DND-41 (cell line): ENCODE data around the gene ST13.

ENCODE experiments used
- ATAC-seq: fragments of 200-7000 bp; cut with Tn5 transposase; 3 replicates; pipeline ENCODE4 v1.9.1; 2021; ENCODE audit warnings: low read depth; ENCODE audit not compliant: insufficient read depth
- DNase-seq: peaks from one replicate; pipeline ENCODE4 v3.0.0-alpha.2; 2020
- H2AFZ ChIP-seq: 2 replicates; pipeline ENCODE4 v1.6.0; 2012; ENCODE audit warnings: low read depth, low read length
- H3K27ac ChIP-seq: 2 replicates; pipeline ENCODE4 v1.5.1; 2012; ENCODE audit warnings: low read length, inconsistent platforms
- H3K27me3 ChIP-seq: fragments of 200-600 bp; sonication (generic); 2 replicates; pipeline ENCODE4 v1.6.0; 2012; ENCODE audit warnings: low read length, mild to moderate bottlenecking, inconsistent platforms; ENCODE audit not compliant: insufficient read depth, poor library complexity
- H3K36me3 ChIP-seq: 2 replicates; pipeline ENCODE4 v1.5.1; 2012; ENCODE audit warnings: low read length, inconsistent platforms; ENCODE audit not compliant: insufficient read depth
- H3K4me1 ChIP-seq: 2 replicates; pipeline ENCODE4 v1.5.1; 2012; ENCODE audit warnings: mild to moderate bottlenecking, low read length; ENCODE audit not compliant: insufficient read depth
- H3K4me2 ChIP-seq: 2 replicates; pipeline ENCODE4 v1.6.0; 2012; ENCODE audit warnings: mild to moderate bottlenecking, moderate library complexity, low read length, inconsistent platforms; ENCODE audit not compliant: insufficient read depth
- H3K4me3 ChIP-seq, 2 experiments: fragments of 200-600 bp in 1 of 2; shearing (Covaris generic) in 1 of 2; 2 replicates each; pipeline ENCODE4 v1.5.1; 2012 to 2016; ENCODE audit warnings: inconsistent platforms in 2 of 2, low read length in 2 of 2, mild to moderate bottlenecking in 2 of 2, low read depth in 1 of 2, moderate library complexity in 1 of 2
- H3K79me2 ChIP-seq: 2 replicates; pipeline ENCODE4 v1.6.0; 2012; ENCODE audit warnings: low read length, inconsistent platforms; ENCODE audit not compliant: insufficient read depth
- H3K9ac ChIP-seq: 2 replicates; pipeline ENCODE4 v1.6.0; 2012; ENCODE audit warnings: low read depth, mild to moderate bottlenecking, inconsistent platforms, low read length, moderate library complexity
- H3K9me3 ChIP-seq: 2 replicates; pipeline ENCODE4 v1.5.1; 2012; ENCODE audit warnings: low read length, moderate library complexity, mild to moderate bottlenecking, inconsistent platforms; ENCODE audit not compliant: insufficient read depth, severe bottlenecking
- H4K20me1 ChIP-seq: 2 replicates; pipeline ENCODE4 v1.6.0; 2012; ENCODE audit warnings: low read length; ENCODE audit not compliant: insufficient read depth
- EZH2 ChIP-seq: IDR thresholded peaks from 3 replicates; pipeline ENCODE4 v1.6.1; 2012; ENCODE audit warnings: borderline replicate concordance, low read depth, mild to moderate bottlenecking, moderate library complexity, low read length, inconsistent platforms; ENCODE audit not compliant: severe bottlenecking
- TF ChIP-seq, protein P1 (sequence below): IDR thresholded peaks from 2 replicates; pipeline ENCODE4 v1.5.1; 2012; ENCODE audit warnings: borderline replicate concordance, low read length, moderate library complexity, mild to moderate bottlenecking; ENCODE audit not compliant: poor library complexity, severe bottlenecking; ENCODE audit errors: extremely low read depth

The ST13 gene

DNA sequence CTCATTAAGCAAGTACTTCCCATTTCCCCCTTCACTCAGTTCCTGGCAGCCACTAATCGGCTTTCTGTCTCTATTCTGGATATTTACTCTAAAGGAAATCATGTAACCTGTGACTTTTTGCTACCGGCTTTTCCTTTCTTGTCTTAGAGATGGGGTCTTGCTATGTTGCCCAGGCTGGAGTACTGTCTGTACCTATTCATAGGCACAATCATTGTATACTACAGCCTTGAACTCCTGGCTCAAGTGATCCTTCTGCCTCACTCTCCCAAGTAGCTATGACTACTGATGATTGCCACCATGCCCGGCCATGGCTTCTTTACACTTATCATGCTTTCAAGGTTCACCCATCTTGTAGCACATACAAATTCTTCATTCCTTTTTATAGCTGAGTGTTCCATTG, 49.7 kb downstream of the ST13 start:
- H3K27me3 ChIP-seq, result no peaks in the 10 kb centered on the region
- no peak overlapping the region for H3K4me3 ChIP-seq
- no peak overlapping the region for H3K9ac ChIP-seq
- ATAC-seq (no peak), DNase-seq (no peak)
- peaks cover 82% of the 10 kb centered on the region for H3K79me2 ChIP-seq
- H4K20me1 ChIP-seq, result peaks cover 9% of the 10 kb centered on the region; the same call in 1 of the 2 replicates
- TF ChIP-seq EZH2, result no peak
- TF ChIP-seq, protein P1, sequence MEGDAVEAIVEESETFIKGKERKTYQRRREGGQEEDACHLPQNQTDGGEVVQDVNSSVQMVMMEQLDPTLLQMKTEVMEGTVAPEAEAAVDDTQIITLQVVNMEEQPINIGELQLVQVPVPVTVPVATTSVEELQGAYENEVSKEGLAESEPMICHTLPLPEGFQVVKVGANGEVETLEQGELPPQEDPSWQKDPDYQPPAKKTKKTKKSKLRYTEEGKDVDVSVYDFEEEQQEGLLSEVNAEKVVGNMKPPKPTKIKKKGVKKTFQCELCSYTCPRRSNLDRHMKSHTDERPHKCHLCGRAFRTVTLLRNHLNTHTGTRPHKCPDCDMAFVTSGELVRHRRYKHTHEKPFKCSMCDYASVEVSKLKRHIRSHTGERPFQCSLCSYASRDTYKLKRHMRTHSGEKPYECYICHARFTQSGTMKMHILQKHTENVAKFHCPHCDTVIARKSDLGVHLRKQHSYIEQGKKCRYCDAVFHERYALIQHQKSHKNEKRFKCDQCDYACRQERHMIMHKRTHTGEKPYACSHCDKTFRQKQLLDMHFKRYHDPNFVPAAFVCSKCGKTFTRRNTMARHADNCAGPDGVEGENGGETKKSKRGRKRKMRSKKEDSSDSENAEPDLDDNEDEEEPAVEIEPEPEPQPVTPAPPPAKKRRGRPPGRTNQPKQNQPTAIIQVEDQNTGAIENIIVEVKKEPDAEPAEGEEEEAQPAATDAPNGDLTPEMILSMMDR, result no peak
- no peak overlapping the region for H3K4me2 ChIP-seq
- no peak overlapping the region for H2AFZ ChIP-seq
- peaks cover 18% of the 10 kb centered on the region; the same call in 1 of the 2 replicates for H3K36me3 ChIP-seq
- no peak overlapping the region for H3K27ac ChIP-seq
- H3K9me3 ChIP-seq, result no peaks in the 10 kb centered on the region
- no peaks in the 10 kb centered on the region for H3K4me1 ChIP-seq

DNA sequence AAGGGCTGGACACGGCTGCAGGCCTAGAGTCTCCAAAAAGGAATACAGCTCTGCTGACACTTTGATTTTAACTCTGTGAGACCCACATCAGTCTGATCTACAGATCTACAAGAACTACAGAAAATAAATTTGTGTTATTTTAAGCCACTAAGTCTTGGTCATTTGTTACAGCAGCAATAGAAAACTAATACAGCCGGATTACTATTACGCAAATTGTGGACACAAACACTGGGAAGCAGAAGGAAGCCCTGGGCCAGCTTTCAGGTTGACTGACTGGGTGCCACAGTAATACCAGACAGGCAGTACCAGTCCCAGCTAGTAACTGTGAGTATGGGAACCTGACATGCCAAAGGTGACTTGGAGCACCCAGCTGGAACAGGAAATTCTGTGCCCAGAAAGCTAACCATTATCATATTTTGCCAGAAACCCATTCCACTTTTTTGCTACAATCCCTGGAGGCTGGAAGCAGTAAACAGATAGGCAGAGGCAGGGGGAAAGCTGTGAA, 50.7 kb downstream of the ST13 start:
- Histone ChIP-seq H2AFZ (no peak overlapping the region), H3K4me2 (no peak overlapping the region), H3K36me3 (peaks cover 18% of the 10 kb centered on the region; the same call in 1 of the 2 replicates), H3K4me1 (no peaks in the 10 kb centered on the region), H3K79me2 (peaks cover 78% of the 10 kb centered on the region), H3K9me3 (no peaks in the 10 kb centered on the region), H3K27ac (no peak overlapping the region), H3K9ac (no peak overlapping the region), H3K27me3 (no peaks in the 10 kb centered on the region), H3K4me3 (no peak overlapping the region), H4K20me1 (peaks cover 9% of the 10 kb centered on the region; the same call in 1 of the 2 replicates)
- no peak for DNase-seq
- no peak for ATAC-seq
- TF ChIP-seq, protein P1, result no peak
- TF ChIP-seq EZH2, result no peak

DNA sequence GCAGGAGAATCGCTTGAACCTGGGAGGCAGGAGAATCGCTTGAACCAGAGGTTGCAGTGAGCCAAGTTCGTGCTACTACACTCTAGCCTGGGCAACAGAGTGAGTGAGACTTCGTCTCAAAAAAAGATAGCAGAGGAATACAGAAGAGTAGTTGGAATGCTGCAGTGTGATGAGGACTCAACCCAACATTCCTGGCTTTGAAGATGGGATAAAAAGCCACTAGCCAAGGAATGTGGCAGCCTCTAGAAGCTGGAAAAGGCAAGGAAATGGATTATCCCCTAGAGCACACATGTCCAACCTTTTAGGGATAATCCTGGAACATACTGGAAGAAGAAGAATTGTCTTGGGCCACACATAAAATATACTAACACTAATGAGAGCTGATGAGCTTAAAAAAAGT, 51.2 kb downstream of the ST13 start:
- Histone ChIP-seq H3K4me1 (no peaks in the 10 kb centered on the region), H3K4me2 (no peak overlapping the region), H3K4me3 (no peak overlapping the region), H3K27me3 (no peaks in the 10 kb centered on the region), H3K9me3 (no peaks in the 10 kb centered on the region), H4K20me1 (peaks cover 9% of the 10 kb centered on the region; the same call in 1 of the 2 replicates), H3K27ac (no peak overlapping the region), H3K9ac (no peak overlapping the region), H2AFZ (no peak overlapping the region), H3K36me3 (peaks cover 18% of the 10 kb centered on the region; the same call in 1 of the 2 replicates), H3K79me2 (peaks cover 78% of the 10 kb centered on the region)
- TF ChIP-seq, protein P1, result no peak
- no peak for TF ChIP-seq EZH2
- no peak for ATAC-seq
- DNase-seq, result no peak

DNA sequence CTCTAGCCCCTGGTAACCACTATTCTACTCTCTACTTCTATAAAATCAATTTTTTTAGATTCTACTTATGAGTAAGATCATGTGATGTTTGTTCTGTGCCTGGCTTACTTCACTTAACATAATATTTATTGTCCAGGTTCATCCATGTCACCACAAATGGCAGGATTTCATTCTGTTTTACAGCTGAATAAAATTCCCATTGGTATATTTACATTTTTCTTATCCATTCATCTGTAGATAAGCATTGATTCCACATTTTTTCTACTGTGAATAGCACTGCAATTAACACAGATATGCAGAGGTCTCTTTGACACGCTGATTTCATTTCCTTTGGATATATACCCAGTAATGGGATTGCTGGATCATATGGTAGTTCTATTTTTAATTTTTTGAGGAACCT, 53.1 kb downstream of the ST13 start:
- Histone ChIP-seq H3K4me2 (no peak overlapping the region), H3K4me3 (no peak overlapping the region), H3K4me1 (no peaks in the 10 kb centered on the region), H3K27ac (no peak overlapping the region), H3K79me2 (peaks cover 65% of the 10 kb centered on the region), H3K9ac (no peak overlapping the region), H3K9me3 (no peaks in the 10 kb centered on the region), H3K27me3 (no peaks in the 10 kb centered on the region), H4K20me1 (peaks cover 9% of the 10 kb centered on the region; the same call in 1 of the 2 replicates), H3K36me3 (peaks cover 18% of the 10 kb centered on the region; the same call in 1 of the 2 replicates), H2AFZ (no peak overlapping the region)
- ATAC-seq, result no peak
- TF ChIP-seq, protein P1, result no peak
- no peak for TF ChIP-seq EZH2
- no peak for DNase-seq
